IMR-90 (cell line): ENCODE data around the gene DEFB112. TPM values are rescaled to one million over a fixed set of nuclear protein-coding genes. Genes with fewer than 3 reads are reported as not detected.

Experiments
- ATAC-seq: fragments of 200-7000 bp; cut with Tn5 transposase; 2 replicates; pipeline ENCODE4 v1.9.1; 2020; ENCODE audit warnings: low read depth, mild to moderate bottlenecking, moderate library complexity
- BruUV-seq: library from RNA; stranded (reverse); fragments of 400-500 nt; replicated peaks from 2 replicates; lab custom pipeline; 2021; lab: Mats Ljungman, UMichigan
- CTCF ChIA-PET: fragments of 300-600 bp; formaldehyde crosslinking; extraction: SDS; loops from one replicate; lab custom pipeline; 2021; ENCODE audit warnings: antibody characterized with exemption; lab: Yijun Ruan, JAX
- POLR2A ChIA-PET: fragments of 300-600 bp; sonication (Branson Sonifier 250); formaldehyde crosslinking; loops from one replicate; lab custom pipeline; 2022; ENCODE audit warnings: antibody characterized with exemption; ENCODE audit not compliant: unreplicated experiment; lab: Charles Lee
- DNase-seq: peaks from one replicate; pipeline ENCODE4 v3.0.0; 2013
- H2AFZ ChIP-seq: replicated peaks from 2 replicates; pipeline ENCODE3; 2013; ENCODE audit warnings: low read length, mild to moderate bottlenecking; ENCODE audit not compliant: poor library complexity
- H2AK5ac ChIP-seq: 2 replicates; pipeline ENCODE4 v1.6.1; 2013; ENCODE audit warnings: low read depth, low read length, inconsistent platforms
- H2AK9ac ChIP-seq: replicated peaks from 2 replicates; pipeline ENCODE3; 2013; ENCODE audit warnings: mild to moderate bottlenecking, low read depth, low read length, moderate library complexity; ENCODE audit not compliant: poor library complexity
- H2BK120ac ChIP-seq: 2 replicates; pipeline ENCODE4 v1.6.1; 2013; ENCODE audit warnings: low read depth, low read length, inconsistent platforms
- H2BK15ac ChIP-seq: 3 replicates; pipeline ENCODE4 v1.6.1; 2013; ENCODE audit warnings: low read depth, low read length, inconsistent platforms
- H2BK20ac ChIP-seq: 2 replicates; pipeline ENCODE4 v1.6.1; 2013; ENCODE audit warnings: low read depth, mild to moderate bottlenecking, inconsistent platforms, low read length, moderate library complexity
- H2BK5ac ChIP-seq: 2 replicates; pipeline ENCODE4 v1.6.1; 2013; ENCODE audit warnings: mild to moderate bottlenecking, low read depth, low read length, inconsistent platforms; ENCODE audit not compliant: poor library complexity, severe bottlenecking
- H3K14ac ChIP-seq: replicated peaks from 2 replicates; pipeline ENCODE4 v1.6.1; 2013; ENCODE audit warnings: low read depth, low read length, inconsistent platforms
- H3K18ac ChIP-seq: 2 replicates; pipeline ENCODE4 v1.6.1; 2013; ENCODE audit warnings: low read depth, low read length, control low read depth
- H3K23ac ChIP-seq: 2 replicates; pipeline ENCODE4 v1.6.1; 2013; ENCODE audit warnings: low read depth, low read length, inconsistent platforms
- H3K27ac ChIP-seq: 2 replicates; pipeline ENCODE4 v1.5.1; 2013; ENCODE audit warnings: mild to moderate bottlenecking, control low read depth, low read length; ENCODE audit not compliant: insufficient read depth
- H3K27me3 ChIP-seq: 2 replicates; pipeline ENCODE4 v1.6.1; 2013; ENCODE audit warnings: low read length; ENCODE audit not compliant: control insufficient read depth, insufficient read depth
- H3K36me3 ChIP-seq: 2 replicates; pipeline ENCODE4 v1.6.1; 2013; ENCODE audit warnings: low read length, mixed read lengths; ENCODE audit not compliant: control insufficient read depth, insufficient read depth
- H3K4ac ChIP-seq: 2 replicates; pipeline ENCODE4 v1.6.1; 2013; ENCODE audit warnings: low read depth, low read length, inconsistent platforms
- H3K4me1 ChIP-seq: 2 replicates; pipeline ENCODE4 v1.6.1; 2013; ENCODE audit warnings: low read length, mixed read lengths; ENCODE audit not compliant: control insufficient read depth, insufficient read depth
- H3K4me2 ChIP-seq: 2 replicates; pipeline ENCODE4 v1.6.1; 2013; ENCODE audit warnings: low read depth, mild to moderate bottlenecking, control low read depth, low read length, moderate library complexity
- H3K4me3 ChIP-seq: 2 replicates; pipeline ENCODE4 v1.5.1; 2013; ENCODE audit warnings: low read depth, mild to moderate bottlenecking, control low read depth, low read length, moderate library complexity; ENCODE audit not compliant: insufficient read depth
- H3K56ac ChIP-seq: 2 replicates; pipeline ENCODE4 v1.6.1; 2013; ENCODE audit warnings: low read length, inconsistent platforms; ENCODE audit not compliant: insufficient read depth; ENCODE audit errors: extremely low read depth
- H3K79me1 ChIP-seq, 2 experiments: 2 replicates each; pipeline ENCODE4 v1.6.1; 2013; ENCODE audit warnings: low read length in 2 of 2, inconsistent platforms in 1 of 2, low read depth in 1 of 2
- H3K9ac ChIP-seq: 2 replicates; pipeline ENCODE4 v1.6.1; 2013; ENCODE audit warnings: low read depth, low read length, control low read depth
- H3K9me1 ChIP-seq: 2 replicates; pipeline ENCODE4 v1.6.1; 2013; ENCODE audit warnings: low read length, inconsistent platforms; ENCODE audit not compliant: insufficient read depth
- H3K9me3 ChIP-seq: 2 replicates; pipeline ENCODE4 v1.6.1; 2013; ENCODE audit warnings: low read length; ENCODE audit not compliant: control insufficient read depth, insufficient read depth
- H4K20me1 ChIP-seq: 2 replicates; pipeline ENCODE4 v1.6.1; 2013; ENCODE audit warnings: low read length, inconsistent platforms; ENCODE audit not compliant: insufficient read depth
- H4K5ac ChIP-seq: 2 replicates; pipeline ENCODE4 v1.6.1; 2013; ENCODE audit warnings: mild to moderate bottlenecking, low read depth, low read length, control low read depth
- H4K8ac ChIP-seq, 2 experiments: 2 replicates each; pipeline ENCODE4 v1.6.1; 2013; ENCODE audit warnings: low read depth in 2 of 2, low read length in 2 of 2, control low read depth in 1 of 2, inconsistent platforms in 1 of 2
- H4K91ac ChIP-seq: 2 replicates; pipeline ENCODE4 v1.6.1; 2013; ENCODE audit warnings: low read depth, low read length, inconsistent platforms; ENCODE audit not compliant: insufficient read depth
- BHLHE40 ChIP-seq: fragments of 150-350 bp; IDR thresholded peaks from 2 replicates; pipeline ENCODE4 v1.6.1; 2016; ENCODE audit warnings: mild to moderate bottlenecking, low read depth, low read length
- CEBPB ChIP-seq: IDR thresholded peaks from 2 replicates; pipeline ENCODE4 v1.6.1; 2012; ENCODE audit warnings: low read depth, low read length, improper control_type of control experiment
- CHD1 ChIP-seq: IDR thresholded peaks from 2 replicates; pipeline ENCODE4 v1.6.1; 2012; ENCODE audit warnings: low read depth, low read length, improper control_type of control experiment
- SMC3 ChIP-seq: fragments of 150-350 bp; IDR thresholded peaks from 2 replicates; pipeline ENCODE4 v1.6.1; 2016; ENCODE audit warnings: low read depth, mild to moderate bottlenecking, antibody characterized with exemption, low read length, moderate library complexity
- WGBS, 2 experiments: methylation state at CpG; one replicate each; pipeline versions ENCODE4 v1.1.5 to v1.1.7; 2013; ENCODE audit warnings: missing lambda C conversion rate in 2 of 2; ENCODE audit not compliant: insufficient read length in 1 of 2; ENCODE audit errors: extremely low coverage in 2 of 2; 5-methylcytosine and 5-hydroxymethylcytosine counted together
- dilution Hi-C: fragments of 300-500 bp; cut with HindIII; formaldehyde crosslinking; loops from one replicate; pipeline ENCODE4 v1.14.3; 2018; ENCODE audit warnings: low sequenced_read_pairs; ENCODE audit not compliant: unreplicated experiment
- in situ Hi-C: fragments of 300-500 bp; cut with MboI; formaldehyde crosslinking; loops from 3 replicates; pipeline ENCODE4 v1.14.3; 2019; ENCODE audit warnings: low sequenced_read_pairs, inconsistent platforms, mixed read lengths
- intact Hi-C: fragments of 100-400 bp; cut with micrococcal nuclease; formaldehyde crosslinking; loops from 2 replicates; pipeline ENCODE4 v1.10.0; 2022
- polyA plus RNA-seq, 3 experiments: library from polyadenylated mRNA; depleted of rRNA; stranded (reverse); fragments of >200 nt; gene quantifications; 2 replicates each; pipeline ENCODE4 v1.2.3, GENCODE V29; 2012; ENCODE audit warnings: low replicate concordance in 1 of 3
- total RNA-seq: library from RNA; depleted of rRNA; stranded (reverse); fragments of >200 nt; gene quantifications from 2 replicates; pipeline ENCODE4 v1.2.3, GENCODE V29; 2012

DEFB112 gene
- total and polyA plus RNA-seq, 2 of the 4 experiments (the other 2 are of a cell fraction), result not detected

GRCh38 chr6:50097966-50098640 is 48.4 kb upstream of the DEFB112 start:
- in situ Hi-C loops (no loop called here), intact Hi-C loops (no loop called here), dilution Hi-C loops (no loop called here)
- no peak overlapping the region for H3K9ac ChIP-seq
- no peak overlapping the region for H2BK20ac ChIP-seq
- no peaks in the 10 kb centered on the region for H3K36me3 ChIP-seq
- ChIA-PET POLR2A (no interaction called here), CTCF (interaction anchor here (1.5 kb wide), 1 partner anchor 11 kb away, joined by 7 read pairs; no protein-coding TSS in a partner anchor)
- H3K14ac ChIP-seq, result no peak overlapping the region
- H2AFZ ChIP-seq, result no peak overlapping the region
- H2BK15ac ChIP-seq, result no peak overlapping the region
- H3K4ac ChIP-seq, result no peak overlapping the region
- H3K18ac ChIP-seq, result no peak overlapping the region
- no peaks in the 10 kb centered on the region for H3K9me3 ChIP-seq
- H3K4me3 ChIP-seq, result no peak overlapping the region
- no peak overlapping the region for H4K5ac ChIP-seq
- no peak overlapping the region for H3K27ac ChIP-seq
- H3K27me3 ChIP-seq, result no peaks in the 10 kb centered on the region
- H3K9me1 ChIP-seq, result no peaks in the 10 kb centered on the region
- TF ChIP-seq CHD1 (no peak), SMC3 (no peak), CEBPB (no peak), BHLHE40 (no peak)
- BruUV-seq, result no TSS peak
- ATAC-seq (no peak), DNase-seq (no peak)
- H2BK5ac ChIP-seq, result no peak overlapping the region
- H2BK120ac ChIP-seq, result no peak overlapping the region
- no peaks in the 10 kb centered on the region for H3K79me1 ChIP-seq
- no peak overlapping the region for H3K23ac ChIP-seq
- no peak overlapping the region for H3K56ac ChIP-seq
- H2AK5ac ChIP-seq, result no peak overlapping the region
- H3K4me2 ChIP-seq, result no peak overlapping the region
- no peaks in the 10 kb centered on the region for H3K4me1 ChIP-seq
- WGBS, 2 experiments, result no CpG with 5 or more reads among the region's 7 CpGs
- H4K91ac ChIP-seq, result no peak overlapping the region
- no peaks in the 10 kb centered on the region for H4K20me1 ChIP-seq
- no peak overlapping the region for H2AK9ac ChIP-seq
- no peak overlapping the region for H4K8ac ChIP-seq
